ENCODE results near the gene TRMT11. TPM values are rescaled to one million over a fixed set of nuclear protein-coding genes. Genes with fewer than 3 reads are reported as not detected.
A peak's percentile ranks its signal among the peaks of the same experiment; 100 is the strongest.
"Not testable (repeated sequence)": the region's sequence is repeated elsewhere in the genome, so short reads cannot be mapped to it uniquely, and the experiment has no call there.

Gene TRMT11
- polyA plus RNA-seq, 1 donor: 24.3 TPM

GRCh38 chr6:125945378-125946141, 40.8 kb upstream of the TRMT11 start:
- Histone ChIP-seq H3K27me3 (ENCODE audit: control insufficient read depth, insufficient read depth, low read length) (no peaks in the 10 kb centered on the region), H3K9me3 (ENCODE audit: control insufficient read depth, low read depth, low read length) (no peaks in the 10 kb centered on the region), H3K36me3 (ENCODE audit: control insufficient read depth, insufficient read depth, low read length) (no peaks in the 10 kb centered on the region), H3K27ac (ENCODE audit: low read length) (peak overlapping the region; percentile 95), H3K4me3 (ENCODE audit: low read length) (no peak overlapping the region), H3K4me1 (ENCODE audit: control insufficient read depth, insufficient read depth, low read length) (peaks cover 46% of the 10 kb centered on the region)
- WGBS (ENCODE audit: insufficient coverage, low lambda C conversion rate): 20% methylated on average over 1 of the region's 1 CpG
- peak; percentile 42 to 72 for DNase-seq

GRCh38 chr6:125947615-125948014, 38.7 kb upstream of the TRMT11 start:
- WGBS (ENCODE audit: insufficient coverage, low lambda C conversion rate): 100% methylated on average over 1 of the region's 2 CpGs
- DNase-seq: no peak
- H3K4me1 ChIP-seq (ENCODE audit: control insufficient read depth, insufficient read depth, low read length): peaks cover 46% of the 10 kb centered on the region
- H3K27ac ChIP-seq (ENCODE audit: low read length): peak overlapping the region; percentile 81
- H3K9me3 ChIP-seq (ENCODE audit: control insufficient read depth, low read depth, low read length): no peaks in the 10 kb centered on the region
- no peaks in the 10 kb centered on the region for H3K36me3 ChIP-seq (ENCODE audit: control insufficient read depth, insufficient read depth, low read length)
- H3K27me3 ChIP-seq (ENCODE audit: control insufficient read depth, insufficient read depth, low read length): no peaks in the 10 kb centered on the region
- no peak overlapping the region for H3K4me3 ChIP-seq (ENCODE audit: low read length)

- Histone ChIP-seq H3K36me3 (ENCODE audit: control insufficient read depth, insufficient read depth, low read length) (no peaks in the 10 kb centered on the region), H3K9me3 (ENCODE audit: control insufficient read depth, low read depth, low read length) (no peaks in the 10 kb centered on the region), H3K27ac (ENCODE audit: low read length) (peak overlapping the region; percentile 81), H3K27me3 (ENCODE audit: control insufficient read depth, insufficient read depth, low read length) (no peaks in the 10 kb centered on the region), H3K4me3 (ENCODE audit: low read length) (no peak overlapping the region), H3K4me1 (ENCODE audit: control insufficient read depth, insufficient read depth, low read length) (peaks cover 42% of the 10 kb centered on the region)
- DNase-seq: peak; percentile 32 to 68
- 17% methylated on average over 1 of the region's 3 CpGs for WGBS (ENCODE audit: insufficient coverage, low lambda C conversion rate)
These were observed 37.9 kb upstream of the TRMT11 start for GRCh38 chr6:125948455-125948854.

- no CpG with 5 or more reads among the region's 2 CpGs for WGBS (ENCODE audit: insufficient coverage, low lambda C conversion rate)
- DNase-seq: peak in 1 of 2 donors; percentile 18
These were observed 37.3 kb upstream of the TRMT11 start for GRCh38 chr6:125949069-125949468.

GRCh38 chr6:125950293-125950692, 36.0 kb upstream of the TRMT11 start:
- Histone ChIP-seq H3K9me3 (ENCODE audit: control insufficient read depth, low read depth, low read length) (no peaks in the 10 kb centered on the region), H3K36me3 (ENCODE audit: control insufficient read depth, insufficient read depth, low read length) (no peaks in the 10 kb centered on the region), H3K4me1 (ENCODE audit: control insufficient read depth, insufficient read depth, low read length) (peaks cover 33% of the 10 kb centered on the region), H3K27ac (ENCODE audit: low read length) (no peak overlapping the region), H3K4me3 (ENCODE audit: low read length) (no peak overlapping the region), H3K27me3 (ENCODE audit: control insufficient read depth, insufficient read depth, low read length) (no peaks in the 10 kb centered on the region)
- 85% methylated on average over 2 of the region's 6 CpGs for WGBS (ENCODE audit: insufficient coverage, low lambda C conversion rate)
- no peak for DNase-seq

More at GRCh38 chr6:125949069-125949468, 37.3 kb upstream of the TRMT11 start:
- Histone ChIP-seq H3K27ac (ENCODE audit: low read length) (peak overlapping the region; percentile 81), H3K27me3 (ENCODE audit: control insufficient read depth, insufficient read depth, low read length) (no peaks in the 10 kb centered on the region), H3K36me3 (ENCODE audit: control insufficient read depth, insufficient read depth, low read length) (no peaks in the 10 kb centered on the region), H3K4me3 (ENCODE audit: low read length) (no peak overlapping the region), H3K9me3 (ENCODE audit: control insufficient read depth, low read depth, low read length) (no peaks in the 10 kb centered on the region), H3K4me1 (ENCODE audit: control insufficient read depth, insufficient read depth, low read length) (peaks cover 36% of the 10 kb centered on the region)

- H3K4me1 ChIP-seq (ENCODE audit: control insufficient read depth, insufficient read depth, low read length): peaks cover 29% of the 10 kb centered on the region
These were observed 35.6 kb upstream of the TRMT11 start for GRCh38 chr6:125950716-125951115.

GRCh38 chr6:125951323-125951722, 35.0 kb upstream of the TRMT11 start:
- no peak overlapping the region for H3K27ac ChIP-seq (ENCODE audit: low read length)
- H3K36me3 ChIP-seq (ENCODE audit: control insufficient read depth, insufficient read depth, low read length): no peaks in the 10 kb centered on the region
- no peaks in the 10 kb centered on the region for H3K9me3 ChIP-seq (ENCODE audit: control insufficient read depth, low read depth, low read length)
- no CpG with 5 or more reads among the region's 1 CpG for WGBS (ENCODE audit: insufficient coverage, low lambda C conversion rate)
- no peaks in the 10 kb centered on the region for H3K27me3 ChIP-seq (ENCODE audit: control insufficient read depth, insufficient read depth, low read length)
- no peak for DNase-seq
- H3K4me1 ChIP-seq (ENCODE audit: control insufficient read depth, insufficient read depth, low read length): peaks cover 23% of the 10 kb centered on the region
- no peak overlapping the region for H3K4me3 ChIP-seq (ENCODE audit: low read length)

More at GRCh38 chr6:125950716-125951115, 35.6 kb upstream of the TRMT11 start:
- H3K36me3 ChIP-seq (ENCODE audit: control insufficient read depth, insufficient read depth, low read length); H3K4me3 ChIP-seq (ENCODE audit: low read length); DNase-seq; H3K27me3 ChIP-seq (ENCODE audit: control insufficient read depth, insufficient read depth, low read length); H3K9me3 ChIP-seq (ENCODE audit: control insufficient read depth, low read depth, low read length); H3K27ac ChIP-seq (ENCODE audit: low read length): not testable (repeated sequence)
- WGBS (ENCODE audit: insufficient coverage, low lambda C conversion rate): 100% methylated on average over 1 of the region's 6 CpGs

GRCh38 chr6:125952764-125953501, 33.4 kb upstream of the TRMT11 start:
- no peaks in the 10 kb centered on the region for H3K9me3 ChIP-seq (ENCODE audit: control insufficient read depth, low read depth, low read length)
- no peaks in the 10 kb centered on the region for H3K36me3 ChIP-seq (ENCODE audit: control insufficient read depth, insufficient read depth, low read length)
- no CpG with 5 or more reads among the region's 7 CpGs for WGBS (ENCODE audit: insufficient coverage, low lambda C conversion rate)
- no peak overlapping the region for H3K4me3 ChIP-seq (ENCODE audit: low read length)
- H3K27ac ChIP-seq (ENCODE audit: low read length): no peak overlapping the region
- peak in 1 of 2 donors; percentile 29 for DNase-seq
- H3K27me3 ChIP-seq (ENCODE audit: control insufficient read depth, insufficient read depth, low read length): no peaks in the 10 kb centered on the region
- peaks cover 10% of the 10 kb centered on the region for H3K4me1 ChIP-seq (ENCODE audit: control insufficient read depth, insufficient read depth, low read length)

GRCh38 chr6:125953502-125953875, 32.9 kb upstream of the TRMT11 start:
- peaks cover 7% of the 10 kb centered on the region for H3K4me1 ChIP-seq (ENCODE audit: control insufficient read depth, insufficient read depth, low read length)
- DNase-seq: peak in 1 of 2 donors; percentile 39
- no CpG with 5 or more reads among the region's 11 CpGs for WGBS (ENCODE audit: insufficient coverage, low lambda C conversion rate)

GRCh38 chr6:125954735-125955339, 31.5 kb upstream of the TRMT11 start:
- Histone ChIP-seq H3K27ac (ENCODE audit: low read length) (no peak overlapping the region), H3K9me3 (ENCODE audit: control insufficient read depth, low read depth, low read length) (no peaks in the 10 kb centered on the region), H3K4me1 (ENCODE audit: control insufficient read depth, insufficient read depth, low read length) (no peaks in the 10 kb centered on the region), H3K4me3 (ENCODE audit: low read length) (no peak overlapping the region), H3K27me3 (ENCODE audit: control insufficient read depth, insufficient read depth, low read length) (no peaks in the 10 kb centered on the region), H3K36me3 (ENCODE audit: control insufficient read depth, insufficient read depth, low read length) (no peaks in the 10 kb centered on the region)
- WGBS (ENCODE audit: insufficient coverage, low lambda C conversion rate): no CpG with 5 or more reads among the region's 5 CpGs
- no peak for DNase-seq

More at GRCh38 chr6:125953502-125953875, 32.9 kb upstream of the TRMT11 start:
- no peak overlapping the region for H3K4me3 ChIP-seq (ENCODE audit: low read length)
- no peaks in the 10 kb centered on the region for H3K36me3 ChIP-seq (ENCODE audit: control insufficient read depth, insufficient read depth, low read length)
- H3K9me3 ChIP-seq (ENCODE audit: control insufficient read depth, low read depth, low read length): no peaks in the 10 kb centered on the region
- no peak overlapping the region for H3K27ac ChIP-seq (ENCODE audit: low read length)
- H3K27me3 ChIP-seq (ENCODE audit: control insufficient read depth, insufficient read depth, low read length): no peaks in the 10 kb centered on the region
